ENCODE results near the gene MLLT1.

The MLLT1 gene

GRCh38 chr19:6204866-6205723 is 74.7 kb downstream of the MLLT1 start:
- DNase-seq = no peak

GRCh38 chr19:6204212-6204611 is 75.6 kb downstream of the MLLT1 start:
- DNase-seq = no peak

- DNase-seq = peak; percentile 98
These were observed 80.4 kb downstream of the MLLT1 start for GRCh38 chr19:6199240-6199994.

GRCh38 chr19:6198896-6199239 is 80.9 kb downstream of the MLLT1 start:
- DNase-seq = no peak

GRCh38 chr19:6196361-6196760 is 83.4 kb downstream of the MLLT1 start:
- DNase-seq = no peak

- DNase-seq = no peak
These were observed 91.0 kb downstream of the MLLT1 start for GRCh38 chr19:6188811-6189210.

- DNase-seq = no peak
These were observed 92.4 kb downstream of the MLLT1 start for GRCh38 chr19:6187374-6187773.

GRCh38 chr19:6185835-6186834 is 93.6 kb downstream of the MLLT1 start:
- DNase-seq = no peak

GRCh38 chr19:6185093-6185834 is 94.5 kb downstream of the MLLT1 start:
- DNase-seq = no peak

GRCh38 chr19:6181119-6181518 is 98.7 kb downstream of the MLLT1 start:
- no peak for DNase-seq

GRCh38 chr19:6173190-6173589 is 106.6 kb downstream of the MLLT1 start:
- no peak for DNase-seq

- DNase-seq = no peak
These were observed 107.5 kb downstream of the MLLT1 start for GRCh38 chr19:6172074-6172863.

- no peak for DNase-seq
These were observed 112.7 kb downstream of the MLLT1 start for GRCh38 chr19:6167115-6167514.

GRCh38 chr19:6164906-6165531 is 114.8 kb downstream of the MLLT1 start:
- no peak for DNase-seq

- peak; percentile 13 to 20 for DNase-seq
These were observed 118.4 kb downstream of the MLLT1 start for GRCh38 chr19:6161271-6161850.

All from activated CD4-positive, alpha-beta T cell treated with anti-CD3 and anti-CD28 coated beads, Interleukin-2, amount 50 U/mL, for 48 hours (primary cell).